DND-41 (cell line): ENCODE data around the gene NINL.

Source experiments
- ATAC-seq: fragments of 200-7000 bp; cut with Tn5 transposase; 3 replicates; pipeline ENCODE4 v1.9.1; 2021; ENCODE audit warnings: low read depth; ENCODE audit not compliant: insufficient read depth
- DNase-seq: peaks from one replicate; pipeline ENCODE4 v3.0.0-alpha.2; 2020
- H2AFZ ChIP-seq: 2 replicates; pipeline ENCODE4 v1.6.0; 2012; ENCODE audit warnings: low read depth, low read length
- H3K27ac ChIP-seq: 2 replicates; pipeline ENCODE4 v1.5.1; 2012; ENCODE audit warnings: low read length, inconsistent platforms
- H3K27me3 ChIP-seq: fragments of 200-600 bp; sonication (generic); 2 replicates; pipeline ENCODE4 v1.6.0; 2012; ENCODE audit warnings: low read length, mild to moderate bottlenecking, inconsistent platforms; ENCODE audit not compliant: insufficient read depth, poor library complexity
- H3K36me3 ChIP-seq: 2 replicates; pipeline ENCODE4 v1.5.1; 2012; ENCODE audit warnings: low read length, inconsistent platforms; ENCODE audit not compliant: insufficient read depth
- H3K4me1 ChIP-seq: 2 replicates; pipeline ENCODE4 v1.5.1; 2012; ENCODE audit warnings: mild to moderate bottlenecking, low read length; ENCODE audit not compliant: insufficient read depth
- H3K4me2 ChIP-seq: 2 replicates; pipeline ENCODE4 v1.6.0; 2012; ENCODE audit warnings: mild to moderate bottlenecking, moderate library complexity, low read length, inconsistent platforms; ENCODE audit not compliant: insufficient read depth
- H3K4me3 ChIP-seq, 2 experiments: fragments of 200-600 bp in 1 of 2; shearing (Covaris generic) in 1 of 2; 2 replicates each; pipeline ENCODE4 v1.5.1; 2012 to 2016; ENCODE audit warnings: inconsistent platforms in 2 of 2, low read length in 2 of 2, mild to moderate bottlenecking in 2 of 2, low read depth in 1 of 2, moderate library complexity in 1 of 2
- H3K79me2 ChIP-seq: 2 replicates; pipeline ENCODE4 v1.6.0; 2012; ENCODE audit warnings: low read length, inconsistent platforms; ENCODE audit not compliant: insufficient read depth
- H3K9ac ChIP-seq: 2 replicates; pipeline ENCODE4 v1.6.0; 2012; ENCODE audit warnings: low read depth, mild to moderate bottlenecking, inconsistent platforms, low read length, moderate library complexity
- H3K9me3 ChIP-seq: 2 replicates; pipeline ENCODE4 v1.5.1; 2012; ENCODE audit warnings: low read length, moderate library complexity, mild to moderate bottlenecking, inconsistent platforms; ENCODE audit not compliant: insufficient read depth, severe bottlenecking
- H4K20me1 ChIP-seq: 2 replicates; pipeline ENCODE4 v1.6.0; 2012; ENCODE audit warnings: low read length; ENCODE audit not compliant: insufficient read depth
- EZH2 ChIP-seq: IDR thresholded peaks from 3 replicates; pipeline ENCODE4 v1.6.1; 2012; ENCODE audit warnings: borderline replicate concordance, low read depth, mild to moderate bottlenecking, moderate library complexity, low read length, inconsistent platforms; ENCODE audit not compliant: severe bottlenecking
- TF ChIP-seq, protein P1 (sequence below): IDR thresholded peaks from 2 replicates; pipeline ENCODE4 v1.5.1; 2012; ENCODE audit warnings: borderline replicate concordance, low read length, moderate library complexity, mild to moderate bottlenecking; ENCODE audit not compliant: poor library complexity, severe bottlenecking; ENCODE audit errors: extremely low read depth

The NINL gene

GRCh38 chr20:25525295-25525694 is 60.0 kb downstream of the NINL start:
- Histone ChIP-seq H3K79me2 (peaks cover 27% of the 10 kb centered on the region), H3K9me3 (peaks cover 3% of the 10 kb centered on the region), H3K27ac (no peak overlapping the region), H3K4me1 (no peaks in the 10 kb centered on the region), H3K4me3 (no peak overlapping the region), H3K4me2 (no peak overlapping the region), H4K20me1 (no peaks in the 10 kb centered on the region), H3K9ac (no peak overlapping the region), H3K36me3 (peaks cover 59% of the 10 kb centered on the region), H3K27me3 (no peaks in the 10 kb centered on the region), H2AFZ (no peak overlapping the region)
- TF ChIP-seq, protein P1, sequence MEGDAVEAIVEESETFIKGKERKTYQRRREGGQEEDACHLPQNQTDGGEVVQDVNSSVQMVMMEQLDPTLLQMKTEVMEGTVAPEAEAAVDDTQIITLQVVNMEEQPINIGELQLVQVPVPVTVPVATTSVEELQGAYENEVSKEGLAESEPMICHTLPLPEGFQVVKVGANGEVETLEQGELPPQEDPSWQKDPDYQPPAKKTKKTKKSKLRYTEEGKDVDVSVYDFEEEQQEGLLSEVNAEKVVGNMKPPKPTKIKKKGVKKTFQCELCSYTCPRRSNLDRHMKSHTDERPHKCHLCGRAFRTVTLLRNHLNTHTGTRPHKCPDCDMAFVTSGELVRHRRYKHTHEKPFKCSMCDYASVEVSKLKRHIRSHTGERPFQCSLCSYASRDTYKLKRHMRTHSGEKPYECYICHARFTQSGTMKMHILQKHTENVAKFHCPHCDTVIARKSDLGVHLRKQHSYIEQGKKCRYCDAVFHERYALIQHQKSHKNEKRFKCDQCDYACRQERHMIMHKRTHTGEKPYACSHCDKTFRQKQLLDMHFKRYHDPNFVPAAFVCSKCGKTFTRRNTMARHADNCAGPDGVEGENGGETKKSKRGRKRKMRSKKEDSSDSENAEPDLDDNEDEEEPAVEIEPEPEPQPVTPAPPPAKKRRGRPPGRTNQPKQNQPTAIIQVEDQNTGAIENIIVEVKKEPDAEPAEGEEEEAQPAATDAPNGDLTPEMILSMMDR, result no peak
- TF ChIP-seq EZH2, result no peak
- DNase-seq (no peak), ATAC-seq (no peak)

- H4K20me1 ChIP-seq, result no peaks in the 10 kb centered on the region
- no peak overlapping the region for H2AFZ ChIP-seq
- H3K79me2 ChIP-seq, result peaks cover 12% of the 10 kb centered on the region; the same call in 1 of the 2 replicates
- no peak overlapping the region for H3K4me2 ChIP-seq
- no peaks in the 10 kb centered on the region for H3K4me1 ChIP-seq
- no peaks in the 10 kb centered on the region for H3K27me3 ChIP-seq
- H3K9me3 ChIP-seq, result peaks cover 16% of the 10 kb centered on the region
- H3K36me3 ChIP-seq, result peaks cover 83% of the 10 kb centered on the region
- no peak for ATAC-seq
- no peak overlapping the region for H3K9ac ChIP-seq
- no peak for TF ChIP-seq EZH2
- TF ChIP-seq, protein P1, result no peak
- no peak overlapping the region for H3K27ac ChIP-seq
- no peak for DNase-seq
- no peak overlapping the region for H3K4me3 ChIP-seq
Observed at GRCh38 chr20:25521382-25521781, 63.9 kb downstream of the NINL start.

DNA sequence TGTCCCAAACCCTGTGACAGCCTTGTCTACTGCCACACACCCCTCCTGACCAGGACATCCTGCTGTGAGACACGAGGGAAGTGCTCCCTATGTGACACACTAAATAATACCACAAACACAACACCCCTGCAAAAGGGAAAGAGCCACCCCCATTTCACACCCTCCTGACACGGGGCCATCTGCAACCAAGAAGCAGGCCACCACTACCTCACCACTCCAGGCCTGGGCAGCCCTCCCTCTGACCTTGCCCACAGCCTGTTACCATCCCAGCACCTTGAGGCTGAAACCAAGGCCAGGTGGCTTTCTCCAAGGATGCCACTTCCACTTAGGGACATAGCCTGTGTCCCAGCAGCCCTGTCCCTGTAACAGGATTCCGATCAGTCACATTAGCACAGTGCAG is 68.2 kb downstream of the NINL start:
- Histone ChIP-seq H3K36me3 (peaks cover 88% of the 10 kb centered on the region), H2AFZ (no peak overlapping the region), H4K20me1 (no peaks in the 10 kb centered on the region), H3K9me3 (peaks cover 47% of the 10 kb centered on the region), H3K4me3 (no peak overlapping the region), H3K27ac (no peak overlapping the region), H3K27me3 (no peaks in the 10 kb centered on the region), H3K79me2 (peaks cover 4% of the 10 kb centered on the region; the same call in 1 of the 2 replicates), H3K4me2 (no peak overlapping the region), H3K9ac (no peak overlapping the region), H3K4me1 (no peaks in the 10 kb centered on the region)
- DNase-seq (no peak), ATAC-seq (no peak)
- no peak for TF ChIP-seq EZH2
- TF ChIP-seq, protein P1, result no peak

- no peak for TF ChIP-seq EZH2
- TF ChIP-seq, protein P1, result no peak
- H3K36me3 ChIP-seq, result peaks cover 87% of the 10 kb centered on the region
- H3K79me2 ChIP-seq, result 0 out of 2 replicates have a peak, but pooled peaks cover 4% of the 10 kb centered on the region
- ATAC-seq (peak; percentile 64; the same call in 2 of the 3 replicates), DNase-seq (peak; percentile 40)
- H3K9ac ChIP-seq, result no peak overlapping the region
- H4K20me1 ChIP-seq, result no peaks in the 10 kb centered on the region
- no peak overlapping the region for H3K27ac ChIP-seq
- H3K27me3 ChIP-seq, result no peaks in the 10 kb centered on the region
- no peak overlapping the region for H3K4me2 ChIP-seq
- H3K4me3 ChIP-seq, result no peak overlapping the region
- no peaks in the 10 kb centered on the region for H3K4me1 ChIP-seq
- no peak overlapping the region for H2AFZ ChIP-seq
- peaks cover 43% of the 10 kb centered on the region for H3K9me3 ChIP-seq
Observed at GRCh38 chr20:25514747-25515340, 70.5 kb downstream of the NINL start.
